GM21390 (cell line): ENCODE data around the gene CRYZL1.

Experiments used
- ATAC-seq: cut with Tn5 transposase; IDR thresholded peaks from one replicate; pipeline ENCODE4 v1.9.1; 2021; ENCODE audit not compliant: unreplicated experiment

CRYZL1 gene

GRCh38 chr21:33542640-33543504 lies 98.7 kb downstream of the CRYZL1 start, which contains the start of gene SON:
TSS of gene SON (plus strand) at chr21:33543038. CDS start at chr21:33543093, 55 bp downstream.
- ATAC-seq: peak; percentile 93

GRCh38 chr21:33541756-33542639 lies 99.5 kb downstream of the CRYZL1 start, which contains the start of gene GART:
TSS of gene GART (minus strand) at chr21:33542117. CDS start at chr21:33539315, 2,802 bp downstream.
- peak; percentile 51 for ATAC-seq

GRCh38 chr21:33541105-33541711 lies 100.3 kb downstream of the CRYZL1 start:
- no peak for ATAC-seq

GRCh38 chr21:33540711-33541104 lies 100.8 kb downstream of the CRYZL1 start:
- ATAC-seq: no peak

- ATAC-seq: no peak
These were observed 101.9 kb downstream of the CRYZL1 start for GRCh38 chr21:33539616-33540015.
